ENCODE measurements around the gene IL3. TPM values are rescaled to one million over a fixed set of nuclear protein-coding genes. Genes with fewer than 3 reads are reported as not detected.

Gene IL3
- total and polyA plus RNA-seq, 2 of the 4 experiments (the other 2 are of a cell fraction): not detected

DNA sequence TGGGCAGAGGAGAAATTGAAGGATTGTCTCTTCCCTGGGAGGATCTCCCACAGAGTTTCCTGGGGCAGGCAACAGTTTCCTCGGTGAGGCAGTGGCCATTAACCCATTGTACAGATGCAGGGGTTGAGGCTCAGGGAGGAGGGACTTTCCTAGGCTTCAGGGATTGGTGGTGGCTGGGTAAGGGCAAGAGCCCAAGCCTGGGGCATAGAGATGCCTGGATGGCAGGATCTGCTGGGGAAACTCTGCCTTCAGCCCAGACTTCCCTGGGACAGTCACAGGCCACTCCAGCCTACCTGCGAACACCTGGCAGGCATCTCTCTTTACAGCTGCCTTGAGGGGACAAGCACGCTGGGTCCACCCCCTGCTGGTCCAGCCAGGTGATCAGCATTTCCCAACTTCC lies 9.5 kb downstream of the IL3 start:
- H2BK20ac ChIP-seq (ENCODE audit: low read depth, low read length): peak overlapping the region; percentile 20; the same call in 1 of the 2 replicates
- 100% methylated on average over 1 of the region's 3 CpGs; no CpG with 5 or more reads in 1 of the 2 experiments for WGBS, 2 experiments (ENCODE audit: extremely low coverage in 2 of 2, insufficient read length in 1 of 2)
- no peak overlapping the region for H2BK5ac ChIP-seq (ENCODE audit: low read depth, low read length, poor library complexity, severe bottlenecking)
- no peak overlapping the region for H3K56ac ChIP-seq (ENCODE audit: extremely low read depth, insufficient read depth, low read length)
- DNase-seq (no peak), ATAC-seq (ENCODE audit: low read depth) (no peak)
- dilution Hi-C loops (cut with HindIII; ENCODE audit: low sequenced_read_pairs, unreplicated experiment) (no loop called here), intact Hi-C loops (cut with micrococcal nuclease) (loop anchor here (5.0 to 10.0 kb wide), 2 partner anchors 312 to 425 kb away; partner anchors contain the start of gene IRF1), in situ Hi-C loops (cut with MboI; ENCODE audit: low sequenced_read_pairs) (loop anchor here (5.0 to 10.0 kb wide), 2 partner anchors 112 to 295 kb away; partner anchors contain the start of gene SLC22A5)
- peaks cover 10% of the 10 kb centered on the region for H3K4me1 ChIP-seq (ENCODE audit: control insufficient read depth, insufficient read depth, low read length)
- H3K36me3 ChIP-seq (ENCODE audit: control insufficient read depth, insufficient read depth, low read length): no peaks in the 10 kb centered on the region
- H3K4me3 ChIP-seq (ENCODE audit: insufficient read depth, low read depth, low read length): no peak overlapping the region
- H3K9me1 ChIP-seq (ENCODE audit: insufficient read depth, low read length): peaks cover 8% of the 10 kb centered on the region; the same call in 1 of the 2 replicates
- no peak overlapping the region for H4K5ac ChIP-seq (ENCODE audit: low read depth, low read length)
- no peak overlapping the region for H3K9ac ChIP-seq (ENCODE audit: low read depth, low read length)
- no peak overlapping the region; the same call in 1 of the 2 replicates for H4K91ac ChIP-seq (ENCODE audit: insufficient read depth, low read depth, low read length)
- no peak overlapping the region for H3K14ac ChIP-seq (replicated peaks; ENCODE audit: low read depth, low read length)
- H3K4ac ChIP-seq (ENCODE audit: low read depth, low read length): peak overlapping the region; percentile 71; the same call in 1 of the 2 replicates
- H3K18ac ChIP-seq (ENCODE audit: low read depth, low read length): no peak overlapping the region
- no peak overlapping the region for H2BK15ac ChIP-seq (ENCODE audit: low read depth, low read length)
- H2BK120ac ChIP-seq (ENCODE audit: low read depth, low read length): no peak overlapping the region
- no peak overlapping the region for H3K23ac ChIP-seq (ENCODE audit: low read depth, low read length)
- no TSS peak for BruUV-seq (replicated peaks)
- H2AK5ac ChIP-seq (ENCODE audit: low read depth, low read length): peak overlapping the region; percentile 50; the same call in 1 of the 2 replicates
- ChIA-PET POLR2A (ENCODE audit: unreplicated experiment) (no interaction called here), CTCF (no interaction called here)
- H3K9me3 ChIP-seq (ENCODE audit: control insufficient read depth, insufficient read depth, low read length): no peaks in the 10 kb centered on the region
- H2AFZ ChIP-seq (replicated peaks; ENCODE audit: low read length, poor library complexity): no peak overlapping the region
- no peak for TF ChIP-seq SMC3 (IDR thresholded peaks at IDR 0.05; ENCODE audit: low read depth, low read length)
- TF ChIP-seq CEBPB (IDR thresholded peaks at IDR 0.05; ENCODE audit: low read depth, low read length): no peak
- TF ChIP-seq, protein P1, sequence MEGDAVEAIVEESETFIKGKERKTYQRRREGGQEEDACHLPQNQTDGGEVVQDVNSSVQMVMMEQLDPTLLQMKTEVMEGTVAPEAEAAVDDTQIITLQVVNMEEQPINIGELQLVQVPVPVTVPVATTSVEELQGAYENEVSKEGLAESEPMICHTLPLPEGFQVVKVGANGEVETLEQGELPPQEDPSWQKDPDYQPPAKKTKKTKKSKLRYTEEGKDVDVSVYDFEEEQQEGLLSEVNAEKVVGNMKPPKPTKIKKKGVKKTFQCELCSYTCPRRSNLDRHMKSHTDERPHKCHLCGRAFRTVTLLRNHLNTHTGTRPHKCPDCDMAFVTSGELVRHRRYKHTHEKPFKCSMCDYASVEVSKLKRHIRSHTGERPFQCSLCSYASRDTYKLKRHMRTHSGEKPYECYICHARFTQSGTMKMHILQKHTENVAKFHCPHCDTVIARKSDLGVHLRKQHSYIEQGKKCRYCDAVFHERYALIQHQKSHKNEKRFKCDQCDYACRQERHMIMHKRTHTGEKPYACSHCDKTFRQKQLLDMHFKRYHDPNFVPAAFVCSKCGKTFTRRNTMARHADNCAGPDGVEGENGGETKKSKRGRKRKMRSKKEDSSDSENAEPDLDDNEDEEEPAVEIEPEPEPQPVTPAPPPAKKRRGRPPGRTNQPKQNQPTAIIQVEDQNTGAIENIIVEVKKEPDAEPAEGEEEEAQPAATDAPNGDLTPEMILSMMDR (conservative IDR thresholded peaks at IDR 0.05; ENCODE audit: low read depth, low read length): no peak
- TF ChIP-seq POLR2A (IDR thresholded peaks at IDR 0.05; ENCODE audit: low read depth, low read length): no peak
- no peak for TF ChIP-seq MAZ (IDR thresholded peaks at IDR 0.05; ENCODE audit: borderline replicate concordance, low read depth, low read length)
- no peak for TF ChIP-seq BHLHE40 (IDR thresholded peaks at IDR 0.05; ENCODE audit: low read depth, low read length)
- no peak for TF ChIP-seq RCOR1 (IDR thresholded peaks at IDR 0.05; ENCODE audit: insufficient replicate concordance, low read length)
- TF ChIP-seq, protein P2, sequence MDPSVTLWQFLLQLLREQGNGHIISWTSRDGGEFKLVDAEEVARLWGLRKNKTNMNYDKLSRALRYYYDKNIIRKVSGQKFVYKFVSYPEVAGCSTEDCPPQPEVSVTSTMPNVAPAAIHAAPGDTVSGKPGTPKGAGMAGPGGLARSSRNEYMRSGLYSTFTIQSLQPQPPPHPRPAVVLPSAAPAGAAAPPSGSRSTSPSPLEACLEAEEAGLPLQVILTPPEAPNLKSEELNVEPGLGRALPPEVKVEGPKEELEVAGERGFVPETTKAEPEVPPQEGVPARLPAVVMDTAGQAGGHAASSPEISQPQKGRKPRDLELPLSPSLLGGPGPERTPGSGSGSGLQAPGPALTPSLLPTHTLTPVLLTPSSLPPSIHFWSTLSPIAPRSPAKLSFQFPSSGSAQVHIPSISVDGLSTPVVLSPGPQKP (IDR thresholded peaks at IDR 0.05; ENCODE audit: borderline replicate concordance, low read depth, low read length): no peak
- no peak for TF ChIP-seq MXI1 (IDR thresholded peaks at IDR 0.05; ENCODE audit: borderline replicate concordance, low read depth, low read length)
- TF ChIP-seq, protein P3, sequence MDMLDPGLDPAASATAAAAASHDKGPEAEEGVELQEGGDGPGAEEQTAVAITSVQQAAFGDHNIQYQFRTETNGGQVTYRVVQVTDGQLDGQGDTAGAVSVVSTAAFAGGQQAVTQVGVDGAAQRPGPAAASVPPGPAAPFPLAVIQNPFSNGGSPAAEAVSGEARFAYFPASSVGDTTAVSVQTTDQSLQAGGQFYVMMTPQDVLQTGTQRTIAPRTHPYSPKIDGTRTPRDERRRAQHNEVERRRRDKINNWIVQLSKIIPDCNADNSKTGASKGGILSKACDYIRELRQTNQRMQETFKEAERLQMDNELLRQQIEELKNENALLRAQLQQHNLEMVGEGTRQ (IDR thresholded peaks at IDR 0.05; ENCODE audit: low read depth, low read length): no peak
- TF ChIP-seq RFX5 (IDR thresholded peaks at IDR 0.05; ENCODE audit: low read depth, low read length): no peak
- TF ChIP-seq MAFK (IDR thresholded peaks at IDR 0.05; ENCODE audit: low read depth, low read length): no peak
- no peak for TF ChIP-seq RAD21 (IDR thresholded peaks at IDR 0.05; ENCODE audit: low read length)
- no peak for TF ChIP-seq CHD1 (IDR thresholded peaks at IDR 0.05; ENCODE audit: low read depth, low read length)
- no peak for TF ChIP-seq NFE2L2 (IDR thresholded peaks at IDR 0.05; ENCODE audit: low read depth, low read length)
- TF ChIP-seq FOS (IDR thresholded peaks at IDR 0.05; ENCODE audit: low read depth, low read length): no peak
- H4K8ac ChIP-seq (ENCODE audit: low read depth in 2 of 2, low read length in 2 of 2): no peak overlapping the region; a peak in 1 of 4 replicates
- H3K27ac ChIP-seq (ENCODE audit: insufficient read depth, low read length): no peak overlapping the region
- H3K27me3 ChIP-seq (ENCODE audit: control insufficient read depth, insufficient read depth, low read length): no peaks in the 10 kb centered on the region
- no peaks in the 10 kb centered on the region for H3K79me1 ChIP-seq (ENCODE audit: low read depth in 1 of 2, low read length in 2 of 2)
- no peaks in the 10 kb centered on the region for H4K20me1 ChIP-seq (ENCODE audit: insufficient read depth, low read length)
- H2AK9ac ChIP-seq (replicated peaks; ENCODE audit: low read depth, low read length, poor library complexity): peak overlapping the region; percentile 44
- H3K4me2 ChIP-seq (ENCODE audit: low read depth, low read length): no peak overlapping the region
